WTC11 (cell line): ENCODE results near the gene RNF126. TPM values are rescaled to one million over a fixed set of nuclear protein-coding genes. Genes with fewer than 3 reads are reported as not detected.

Experiments
- ATAC-seq: fragments of 200-7000 bp; cut with Tn5 transposase; 2 replicates; pipeline ENCODE4 v1.10.0; 2021; ENCODE audit warnings: mild to moderate bottlenecking, moderate library complexity
- CTCF ChIA-PET: fragments of 300-600 bp; sonication (Branson Sonifier 250); formaldehyde crosslinking; loops from one replicate; lab custom pipeline; 2021; ENCODE audit warnings: antibody characterized with exemption; lab: Charles Lee
- POLR2A ChIA-PET: fragments of 350-600 bp; sonication (Branson Sonifier 250); formaldehyde crosslinking; loops from one replicate; lab custom pipeline; 2021; ENCODE audit warnings: antibody characterized with exemption; lab: Charles Lee
- DNase-seq: peaks from one replicate; pipeline ENCODE4 v3.0.0; 2021; ENCODE audit warnings: low spot score
- H3K27ac Mint-ChIP-seq: 2 replicates; pipeline ENCODE4 v1.8.0; 2021; ENCODE audit warnings: mixed read lengths
- H3K27me3 Mint-ChIP-seq: 2 replicates; pipeline ENCODE4 v1.8.0; 2021; ENCODE audit warnings: low read depth, mild to moderate bottlenecking, moderate library complexity, mixed read lengths
- H3K36me3 Mint-ChIP-seq: 2 replicates; pipeline ENCODE4 v1.8.0; 2021; ENCODE audit warnings: mixed read lengths
- H3K4me1 Mint-ChIP-seq: 2 replicates; pipeline ENCODE4 v1.8.0; 2022; ENCODE audit warnings: mixed read lengths
- H3K4me3 Mint-ChIP-seq: 2 replicates; pipeline ENCODE4 v1.8.0; 2021; ENCODE audit warnings: mild to moderate bottlenecking, moderate library complexity, mixed read lengths
- H3K9me3 Mint-ChIP-seq: 2 replicates; pipeline ENCODE4 v1.8.0; 2021; ENCODE audit warnings: mixed read lengths
- ATF1 ChIP-seq: sonication (generic); formaldehyde crosslinking; IDR thresholded peaks from 2 replicates; pipeline ENCODE4 v1.8.1; 2023; ENCODE audit warnings: mild to moderate bottlenecking, moderate library complexity, missing genetic modification reagents
- CREB1 ChIP-seq: sonication (generic); formaldehyde crosslinking; IDR thresholded peaks from 2 replicates; pipeline ENCODE4 v1.8.0; 2023; ENCODE audit warnings: mild to moderate bottlenecking, missing genetic modification reagents
- ESRRA ChIP-seq: sonication (generic); formaldehyde crosslinking; IDR thresholded peaks from 2 replicates; pipeline ENCODE4 v1.8.1; 2022; ENCODE audit warnings: mild to moderate bottlenecking, missing genetic modification reagents, borderline replicate concordance
- GABPB1 ChIP-seq: sonication (generic); formaldehyde crosslinking; IDR thresholded peaks from 2 replicates; pipeline ENCODE4 v1.8.1; 2023; ENCODE audit warnings: mild to moderate bottlenecking, missing genetic modification reagents
- GTF2I ChIP-seq: fragments of 250-450 bp; sonication (Bioruptor Pico); conservative IDR thresholded peaks from 2 replicates; pipeline ENCODE4 v1.4.0; 2021; ENCODE audit warnings: mild to moderate bottlenecking
- JAZF1 ChIP-seq: fragments of 250-450 bp; sonication (Bioruptor Pico); IDR thresholded peaks from 2 replicates; pipeline ENCODE4 v1.9.0; 2021; ENCODE audit warnings: moderate library complexity, mild to moderate bottlenecking, inconsistent platforms
- KAT7 ChIP-seq: sonication (generic); formaldehyde crosslinking; IDR thresholded peaks from 2 replicates; pipeline ENCODE4 v1.8.1; 2023; ENCODE audit warnings: missing genetic modification reagents, mild to moderate bottlenecking, borderline replicate concordance
- MYBL2 ChIP-seq: sonication (generic); formaldehyde crosslinking; IDR thresholded peaks from 2 replicates; pipeline ENCODE4 v1.8.1; 2023; ENCODE audit warnings: mild to moderate bottlenecking, moderate library complexity, missing genetic modification reagents
- NFATC4 ChIP-seq: fragments of 250-450 bp; sonication (Bioruptor Pico); IDR thresholded peaks from 2 replicates; pipeline ENCODE4 v1.9.0; 2021; ENCODE audit warnings: mild to moderate bottlenecking
- NR1H2 ChIP-seq: sonication (generic); formaldehyde crosslinking; IDR thresholded peaks from 2 replicates; pipeline ENCODE4 v1.9.0; 2021; ENCODE audit warnings: mild to moderate bottlenecking, moderate library complexity, missing genetic modification reagents
- RORB ChIP-seq: fragments of 250-450 bp; sonication (Bioruptor Pico); IDR thresholded peaks from 2 replicates; pipeline ENCODE4 v1.9.0; 2021; ENCODE audit warnings: mild to moderate bottlenecking
- TP53 ChIP-seq: sonication (generic); formaldehyde crosslinking; IDR thresholded peaks from 2 replicates; pipeline ENCODE4 v1.8.1; 2023; ENCODE audit warnings: mild to moderate bottlenecking, missing genetic modification reagents
- ZNF121 ChIP-seq: sonication (generic); formaldehyde crosslinking; IDR thresholded peaks from 2 replicates; pipeline ENCODE4 v1.8.0; 2023; ENCODE audit warnings: missing genetic modification reagents
- ZNF396 ChIP-seq: fragments of 250-450 bp; sonication (Bioruptor Pico); IDR thresholded peaks from 2 replicates; pipeline ENCODE4 v1.8.0; 2021; ENCODE audit warnings: mild to moderate bottlenecking, moderate library complexity, borderline replicate concordance
- ZNF423 ChIP-seq: fragments of 250-450 bp; sonication (Bioruptor Pico); IDR thresholded peaks from 2 replicates; pipeline ENCODE4 v2.1.2; 2022; ENCODE audit warnings: mild to moderate bottlenecking, moderate library complexity
- total RNA-seq: library from RNA; stranded (reverse); gene quantifications from 3 replicates; pipeline ENCODE4 v1.2.3, GENCODE V29; 2021
- TF ChIP-seq, protein P1 (sequence below): sonication (generic); formaldehyde crosslinking; IDR thresholded peaks from 2 replicates; pipeline ENCODE4 v1.8.1; 2023; ENCODE audit warnings: mild to moderate bottlenecking, missing genetic modification reagents, moderate library complexity
- TF ChIP-seq, protein P2 (sequence below): sonication (generic); formaldehyde crosslinking; IDR thresholded peaks from 2 replicates; pipeline ENCODE4 v1.8.1; 2023; ENCODE audit warnings: mild to moderate bottlenecking, missing genetic modification reagents, moderate library complexity
- TF ChIP-seq, protein P3 (sequence below): fragments of 250-450 bp; sonication (Bioruptor Pico); IDR thresholded peaks from 2 replicates; pipeline ENCODE4 v1.9.0; 2021; ENCODE audit warnings: moderate library complexity, mild to moderate bottlenecking, inconsistent platforms, borderline replicate concordance
- TF ChIP-seq, protein P4 (sequence below): sonication (generic); formaldehyde crosslinking; IDR thresholded peaks from 2 replicates; pipeline ENCODE4 v1.8.0; 2022; ENCODE audit warnings: mild to moderate bottlenecking, missing genetic modification reagents
- TF ChIP-seq, protein P5 (sequence below): fragments of 250-450 bp; sonication (Bioruptor Pico); IDR thresholded peaks from 2 replicates; pipeline ENCODE4 v1.9.0; 2021; ENCODE audit warnings: mild to moderate bottlenecking
- TF ChIP-seq, protein P6 (sequence below): fragments of 200-600 bp; IDR thresholded peaks from 2 replicates; pipeline ENCODE4 v1.8.0; 2022; ENCODE audit warnings: antibody characterized with exemption

Gene RNF126
- total RNA-seq, 1 experiment from 2014 or later = 84.4 TPM

DNA sequence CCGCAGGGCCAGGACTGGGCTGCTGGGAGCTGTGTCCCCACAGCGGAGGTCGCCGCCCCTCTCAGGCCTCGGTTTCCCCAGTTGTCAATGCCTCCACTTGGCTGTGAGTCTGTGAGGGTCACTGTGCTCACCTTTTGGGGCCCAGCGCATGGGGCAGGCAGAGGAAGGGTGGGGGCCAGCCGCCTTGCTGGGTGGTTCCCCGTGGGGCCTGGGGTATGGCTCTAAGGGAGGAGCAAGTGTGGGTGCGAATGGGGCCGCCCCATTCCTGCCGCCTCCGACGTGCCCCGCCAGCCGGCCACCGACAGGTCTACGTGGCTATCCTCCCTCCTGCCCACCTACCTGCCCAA is 24.1 kb downstream of the RNF126 start (continued):
- no peak for TF ChIP-seq JAZF1 (CRISPR knock-in tag)
- TF ChIP-seq ESRRA (CRISPR knock-in tag) = no peak
- TF ChIP-seq, protein P1, sequence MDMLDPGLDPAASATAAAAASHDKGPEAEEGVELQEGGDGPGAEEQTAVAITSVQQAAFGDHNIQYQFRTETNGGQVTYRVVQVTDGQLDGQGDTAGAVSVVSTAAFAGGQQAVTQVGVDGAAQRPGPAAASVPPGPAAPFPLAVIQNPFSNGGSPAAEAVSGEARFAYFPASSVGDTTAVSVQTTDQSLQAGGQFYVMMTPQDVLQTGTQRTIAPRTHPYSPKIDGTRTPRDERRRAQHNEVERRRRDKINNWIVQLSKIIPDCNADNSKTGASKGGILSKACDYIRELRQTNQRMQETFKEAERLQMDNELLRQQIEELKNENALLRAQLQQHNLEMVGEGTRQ (CRISPR knock-in tag) = no peak
- no peak for TF ChIP-seq MYBL2 (CRISPR knock-in tag)
- no peak for TF ChIP-seq ZNF396 (CRISPR knock-in tag)
- TF ChIP-seq, protein P2, sequence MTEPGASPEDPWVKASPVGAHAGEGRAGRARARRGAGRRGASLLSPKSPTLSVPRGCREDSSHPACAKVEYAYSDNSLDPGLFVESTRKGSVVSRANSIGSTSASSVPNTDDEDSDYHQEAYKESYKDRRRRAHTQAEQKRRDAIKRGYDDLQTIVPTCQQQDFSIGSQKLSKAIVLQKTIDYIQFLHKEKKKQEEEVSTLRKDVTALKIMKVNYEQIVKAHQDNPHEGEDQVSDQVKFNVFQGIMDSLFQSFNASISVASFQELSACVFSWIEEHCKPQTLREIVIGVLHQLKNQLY (CRISPR knock-in tag) = no peak

DNA sequence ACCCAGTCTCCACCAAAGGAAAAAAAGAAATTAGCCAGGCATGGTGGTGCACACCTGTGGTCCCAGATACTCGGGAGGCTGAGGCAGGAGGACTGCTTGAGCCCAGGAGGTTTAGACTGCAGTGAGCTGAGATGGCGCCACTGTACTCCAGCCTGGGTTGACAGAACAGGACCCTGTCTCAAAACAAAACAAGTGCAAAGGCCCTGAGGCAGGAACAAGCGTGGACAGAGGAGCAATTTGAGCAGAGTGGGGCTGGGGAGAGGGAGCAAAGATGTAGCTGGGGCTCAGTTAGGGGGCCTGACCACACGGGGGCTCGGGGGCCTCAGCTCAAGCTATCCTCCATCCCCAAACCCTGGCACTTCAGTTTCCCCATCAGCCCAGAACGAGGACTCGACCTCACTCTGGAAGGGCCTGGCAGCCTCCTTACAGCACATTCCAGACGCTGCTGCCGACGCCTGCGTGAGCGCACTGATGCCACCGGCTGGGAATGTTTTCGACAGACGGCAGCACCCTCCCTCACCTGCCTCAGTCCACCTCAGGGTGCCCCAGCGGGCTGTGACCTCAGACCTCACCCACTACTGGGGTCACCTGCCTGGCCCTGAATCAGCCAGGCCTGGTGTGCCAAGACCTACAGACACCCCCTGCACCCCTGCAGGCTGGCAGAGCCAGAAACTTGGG is 27.9 kb downstream of the RNF126 start:
- Mint-ChIP-seq H3K9me3 (peaks cover 4% of the 10 kb centered on the region; the same call in 1 of the 2 replicates), H3K27ac (no peak overlapping the region), H3K4me1 (peaks cover 17% of the 10 kb centered on the region), H3K4me3 (no peak overlapping the region)
- POLR2A ChIA-PET = no interaction called here
- DNase-seq = no peak
- TF ChIP-seq NFATC4 (CRISPR knock-in tag) (no peak), RORB (CRISPR knock-in tag) (no peak), MYBL2 (CRISPR knock-in tag) (no peak), TP53 (CRISPR knock-in tag) (no peak), NR1H2 (CRISPR knock-in tag) (no peak), CREB1 (CRISPR knock-in tag) (no peak), ZNF121 (CRISPR knock-in tag) (no peak), ZNF423 (CRISPR knock-in tag) (no peak), ATF1 (no peak), KAT7 (CRISPR knock-in tag) (no peak), GTF2I (CRISPR knock-in tag) (no peak), GABPB1 (CRISPR knock-in tag) (no peak)
- TF ChIP-seq, protein P1 (CRISPR knock-in tag) = no peak
- TF ChIP-seq, protein P3, sequence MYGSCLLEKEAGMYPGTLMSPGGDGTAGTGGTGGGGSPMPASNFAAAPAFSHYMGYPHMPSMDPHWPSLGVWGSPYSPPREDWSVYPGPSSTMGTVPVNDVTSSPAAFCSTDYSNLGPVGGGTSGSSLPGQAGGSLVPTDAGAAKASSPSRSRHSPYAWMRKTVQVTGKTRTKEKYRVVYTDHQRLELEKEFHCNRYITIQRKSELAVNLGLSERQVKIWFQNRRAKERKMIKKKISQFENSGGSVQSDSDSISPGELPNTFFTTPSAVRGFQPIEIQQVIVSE (CRISPR knock-in tag) = no peak
- TF ChIP-seq, protein P4, sequence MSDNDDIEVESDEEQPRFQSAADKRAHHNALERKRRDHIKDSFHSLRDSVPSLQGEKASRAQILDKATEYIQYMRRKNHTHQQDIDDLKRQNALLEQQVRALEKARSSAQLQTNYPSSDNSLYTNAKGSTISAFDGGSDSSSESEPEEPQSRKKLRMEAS (CRISPR knock-in tag) = no peak
- TF ChIP-seq, protein P5, sequence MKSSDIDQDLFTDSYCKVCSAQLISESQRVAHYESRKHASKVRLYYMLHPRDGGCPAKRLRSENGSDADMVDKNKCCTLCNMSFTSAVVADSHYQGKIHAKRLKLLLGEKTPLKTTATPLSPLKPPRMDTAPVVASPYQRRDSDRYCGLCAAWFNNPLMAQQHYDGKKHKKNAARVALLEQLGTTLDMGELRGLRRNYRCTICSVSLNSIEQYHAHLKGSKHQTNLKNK (CRISPR knock-in tag) = no peak
- TF ChIP-seq, protein P6, sequence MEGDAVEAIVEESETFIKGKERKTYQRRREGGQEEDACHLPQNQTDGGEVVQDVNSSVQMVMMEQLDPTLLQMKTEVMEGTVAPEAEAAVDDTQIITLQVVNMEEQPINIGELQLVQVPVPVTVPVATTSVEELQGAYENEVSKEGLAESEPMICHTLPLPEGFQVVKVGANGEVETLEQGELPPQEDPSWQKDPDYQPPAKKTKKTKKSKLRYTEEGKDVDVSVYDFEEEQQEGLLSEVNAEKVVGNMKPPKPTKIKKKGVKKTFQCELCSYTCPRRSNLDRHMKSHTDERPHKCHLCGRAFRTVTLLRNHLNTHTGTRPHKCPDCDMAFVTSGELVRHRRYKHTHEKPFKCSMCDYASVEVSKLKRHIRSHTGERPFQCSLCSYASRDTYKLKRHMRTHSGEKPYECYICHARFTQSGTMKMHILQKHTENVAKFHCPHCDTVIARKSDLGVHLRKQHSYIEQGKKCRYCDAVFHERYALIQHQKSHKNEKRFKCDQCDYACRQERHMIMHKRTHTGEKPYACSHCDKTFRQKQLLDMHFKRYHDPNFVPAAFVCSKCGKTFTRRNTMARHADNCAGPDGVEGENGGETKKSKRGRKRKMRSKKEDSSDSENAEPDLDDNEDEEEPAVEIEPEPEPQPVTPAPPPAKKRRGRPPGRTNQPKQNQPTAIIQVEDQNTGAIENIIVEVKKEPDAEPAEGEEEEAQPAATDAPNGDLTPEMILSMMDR = no peak
- TF ChIP-seq, all 79 proteins: peak for 0
- H3K36me3 Mint-ChIP-seq = 0 out of 2 replicates have a peak, but pooled peaks cover 7% of the 10 kb centered on the region
- CTCF ChIA-PET = no interaction called here
- ATAC-seq = no peak
- H3K27me3 Mint-ChIP-seq = peaks cover 26% of the 10 kb centered on the region
